ENCODE data around the gene IFI16. TPM values are rescaled to one million over a fixed set of nuclear protein-coding genes. Genes with fewer than 3 reads are reported as not detected.
A peak's percentile ranks its signal among the peaks of the same experiment; 100 is the strongest.

Gene IFI16
- total RNA-seq, 1 donor from 2014 or later, result 24.8 TPM

- no peak for DNase-seq (ENCODE audit: low spot score)
Measured at GRCh38 chr1:159058751-159059150, 49.0 kb downstream of the IFI16 start.

GRCh38 chr1:159065106-159065505 is 55.4 kb downstream of the IFI16 start:
- DNase-seq (ENCODE audit: low spot score), result no peak

- no peak for DNase-seq (ENCODE audit: low spot score)
Measured at GRCh38 chr1:159066108-159066507, 56.4 kb downstream of the IFI16 start.

GRCh38 chr1:159067699-159068621 is 58.3 kb downstream of the IFI16 start:
- peak; percentile 51 for DNase-seq (ENCODE audit: low spot score)

- DNase-seq (ENCODE audit: low spot score), result no peak
Measured at GRCh38 chr1:159068886-159069285, 59.2 kb downstream of the IFI16 start.

- DNase-seq (ENCODE audit: low spot score), result peak; percentile 72
Measured at GRCh38 chr1:159071970-159072582, 62.4 kb downstream of the IFI16 start.

GRCh38 chr1:159076438-159077119 is 66.9 kb downstream of the IFI16 start, which contains the start of gene AIM2:
Gene AIM2, minus strand, starts transcription at chr1:159076766. Its CDS starts 3,267 bp downstream, at chr1:159073499.
- DNase-seq (ENCODE audit: low spot score), result peak; percentile 16

- no peak for DNase-seq (ENCODE audit: low spot score)
Measured at GRCh38 chr1:159077120-159077961, 67.6 kb downstream of the IFI16 start.

GRCh38 chr1:159079525-159079924 is 69.8 kb downstream of the IFI16 start:
- peak; percentile 10 for DNase-seq (ENCODE audit: low spot score)

GRCh38 chr1:159081626-159082025 is 71.9 kb downstream of the IFI16 start:
- DNase-seq (ENCODE audit: low spot score), result no peak

GRCh38 chr1:159083013-159083412 is 73.3 kb downstream of the IFI16 start:
- no peak for DNase-seq (ENCODE audit: low spot score)

- no peak for DNase-seq (ENCODE audit: low spot score)
Measured at GRCh38 chr1:159084152-159084551, 74.4 kb downstream of the IFI16 start.

GRCh38 chr1:159084867-159085266 is 75.2 kb downstream of the IFI16 start:
- peak; percentile 5 for DNase-seq (ENCODE audit: low spot score)

GRCh38 chr1:159088050-159088449 is 78.3 kb downstream of the IFI16 start:
- DNase-seq (ENCODE audit: low spot score), result no peak

GRCh38 chr1:159088546-159089183 is 79.0 kb downstream of the IFI16 start:
- DNase-seq (ENCODE audit: low spot score), result no peak

GRCh38 chr1:159089184-159089791 is 79.6 kb downstream of the IFI16 start:
- DNase-seq (ENCODE audit: low spot score), result no peak

GRCh38 chr1:159090286-159091179 is 80.8 kb downstream of the IFI16 start:
- no peak for DNase-seq (ENCODE audit: low spot score)

GRCh38 chr1:159091180-159091560 is 81.5 kb downstream of the IFI16 start:
- DNase-seq (ENCODE audit: low spot score), result no peak

- no peak for DNase-seq (ENCODE audit: low spot score)
Measured at GRCh38 chr1:159091607-159092031, 81.9 kb downstream of the IFI16 start.
